HepG2 (cell line): ENCODE measurements around the gene AGAP1. TPM values are rescaled to one million over a fixed set of nuclear protein-coding genes. Genes with fewer than 3 reads are reported as not detected.

Experiments
- ATAC-seq: fragments of 200-7000 bp; cut with Tn5 transposase; 3 replicates; pipeline ENCODE4 v1.9.1; 2020; ENCODE audit warnings: mild to moderate bottlenecking, moderate library complexity
- BruUV-seq: library from RNA; stranded (reverse); fragments of 400-500 nt; replicated peaks from 2 replicates; lab custom pipeline; 2021; lab: Mats Ljungman, UMichigan
- CTCF ChIA-PET: fragments of 300-600 bp; formaldehyde crosslinking; extraction: SDS; loops from one replicate; lab custom pipeline; 2021; ENCODE audit warnings: low total read pairs, inconsistent platforms, low intra/inter-chr PET ratio; lab: Yijun Ruan, JAX
- POLR2A ChIA-PET: fragments of 350-600 bp; sonication (Branson Sonifier 250); formaldehyde crosslinking; loops from one replicate; lab custom pipeline; 2020; ENCODE audit warnings: antibody characterized with exemption, inconsistent platforms; lab: Yijun Ruan, JAX
- DNase-seq: peaks from one replicate; pipeline ENCODE4 v3.0.0-alpha.2; 2015; ENCODE audit warnings: low spot score
- FAIRE-seq: peaks from 3 replicates; lab custom pipeline; 2011; peaks lifted over from hg19 to GRCh38; lab: Jason Lieb, UNC
- H2AFZ ChIP-seq: one replicate; pipeline ENCODE4 v1.6.1; 2011; ENCODE audit warnings: low read length, inconsistent platforms
- H3K27ac ChIP-seq: fragments of 300-600 bp; 3 replicates; pipeline ENCODE4 v1.8.0; 2011; ENCODE audit warnings: mixed run types, mild to moderate bottlenecking, mixed read lengths, low read length, inconsistent platforms; ENCODE audit not compliant: insufficient read depth; ENCODE audit errors: extremely low read length
- H3K27me3 ChIP-seq, 2 experiments: fragments of 200-600 bp in 1 of 2; 2 replicates in 1 of 2; 3 replicates in 1 of 2; pipeline versions ENCODE4 v1.6.0 to v1.8.0; 2011; ENCODE audit warnings: low read length in 2 of 2, mild to moderate bottlenecking in 2 of 2, moderate library complexity in 2 of 2, inconsistent platforms in 1 of 2; ENCODE audit not compliant: insufficient read depth in 2 of 2, control insufficient read depth in 1 of 2
- H3K36me3 ChIP-seq, 2 experiments: fragments of 200-600 bp in 1 of 2; replicated peaks in 1 of 2; 2 replicates in 1 of 2; 3 replicates in 1 of 2; pipeline versions ENCODE4 v1.5.1 to v1.8.0; 2011; ENCODE audit warnings: low read length in 2 of 2, inconsistent platforms in 1 of 2; ENCODE audit not compliant: insufficient read depth in 2 of 2, control insufficient read depth in 1 of 2
- H3K4me1 ChIP-seq: 2 replicates; pipeline ENCODE4 v1.5.1; 2012; ENCODE audit warnings: low read length, inconsistent platforms; ENCODE audit not compliant: insufficient read depth
- H3K4me2 ChIP-seq: 2 replicates; pipeline ENCODE4 v1.6.0; 2011; ENCODE audit warnings: low read depth, low read length, inconsistent platforms
- H3K4me3 ChIP-seq, 3 experiments: fragments of 200-600 bp in 1 of 3; sonication (generic), shearing (Covaris generic) in 1 of 3; replicated peaks in 1 of 3; 2 replicates each; pipeline ENCODE4 v1.5.1; 2011 to 2016; ENCODE audit warnings: low read length in 3 of 3, inconsistent platforms in 2 of 3, low read depth in 2 of 3, mild to moderate bottlenecking in 2 of 3, control low read depth in 1 of 3, mixed read lengths in 1 of 3; ENCODE audit not compliant: insufficient read depth in 1 of 3
- H3K79me2 ChIP-seq: one replicate; pipeline ENCODE4 v1.6.1; 2011; ENCODE audit warnings: low read length, inconsistent platforms; ENCODE audit not compliant: insufficient read depth
- H3K9ac ChIP-seq: 2 replicates; pipeline ENCODE4 v1.6.0; 2011; ENCODE audit warnings: mild to moderate bottlenecking, low read depth, low read length, inconsistent platforms; ENCODE audit not compliant: insufficient read depth
- H3K9me3 ChIP-seq: 2 replicates; pipeline ENCODE4 v1.5.1; 2012; ENCODE audit warnings: mild to moderate bottlenecking, low read length
- H4K20me1 ChIP-seq: 2 replicates; pipeline ENCODE4 v1.6.0; 2011; ENCODE audit warnings: inconsistent platforms, mild to moderate bottlenecking, low read length, moderate library complexity; ENCODE audit not compliant: insufficient read depth
- ARNT ChIP-seq: fragments of 450-650 bp; IDR thresholded peaks from 2 replicates; pipeline ENCODE4 v1.6.1; 2017
- ATF7 ChIP-seq, 2 experiments: fragments of 450-650 bp in 1 of 2; sonication (generic) in 1 of 2; formaldehyde crosslinking in 1 of 2; IDR thresholded peaks; 2 replicates each; pipeline versions ENCODE4 v1.4.0 to v1.6.1; 2016 to 2020; ENCODE audit warnings: antibody characterized with exemption in 1 of 2, mild to moderate bottlenecking in 1 of 2, missing genetic modification reagents in 1 of 2
- CENPT ChIP-seq: sonication (generic); formaldehyde crosslinking; IDR thresholded peaks from 2 replicates; pipeline ENCODE4 v1.8.0; 2022; ENCODE audit warnings: low read depth, mild to moderate bottlenecking, moderate library complexity, missing genetic modification reagents
- DBP ChIP-seq: sonication (generic); formaldehyde crosslinking; IDR thresholded peaks from 2 replicates; pipeline ENCODE4 v1.4.0; 2020; ENCODE audit warnings: missing genetic modification reagents; ENCODE audit errors: not compliant biosample characterization
- HDAC2 ChIP-seq: sonication (generic); formaldehyde crosslinking; IDR thresholded peaks from 2 replicates; pipeline ENCODE4 v1.4.0; 2020; ENCODE audit warnings: missing genetic modification reagents
- HMGXB3 ChIP-seq: sonication (generic); formaldehyde crosslinking; IDR thresholded peaks from 2 replicates; pipeline ENCODE4 v1.4.0; 2020; ENCODE audit warnings: missing genetic modification reagents, borderline replicate concordance
- HOXA3 ChIP-seq: sonication (generic); formaldehyde crosslinking; IDR thresholded peaks from 2 replicates; pipeline ENCODE4 v1.5.0; 2020; ENCODE audit warnings: missing genetic modification reagents
- KLF6 ChIP-seq: IDR thresholded peaks from 2 replicates; pipeline ENCODE4 v1.8.0; 2016; ENCODE audit warnings: missing biosample characterization, missing genetic modification reagents
- TFE3 ChIP-seq: IDR thresholded peaks from 2 replicates; pipeline ENCODE4 v1.6.1; 2016
- TRIM22 ChIP-seq: fragments of 450-650 bp; IDR thresholded peaks from 2 replicates; pipeline ENCODE4 v1.6.1; 2017
- ZBTB46 ChIP-seq: sonication (generic); formaldehyde crosslinking; IDR thresholded peaks from 2 replicates; pipeline ENCODE4 v1.4.0; 2020; ENCODE audit warnings: mild to moderate bottlenecking, missing genetic modification reagents, borderline replicate concordance
- ZFP82 ChIP-seq: sonication (generic); formaldehyde crosslinking; IDR thresholded peaks from 2 replicates; pipeline ENCODE4 v1.5.1; 2020; ENCODE audit warnings: mild to moderate bottlenecking, missing genetic modification reagents, borderline replicate concordance
- ZNF639 ChIP-seq: conservative IDR thresholded peaks from 2 replicates; pipeline ENCODE4 v1.6.1; 2018; ENCODE audit warnings: missing genetic modification reagents
- WGBS: methylation state at CpG from one replicate; pipeline ENCODE4 v1.1.6; 2017; ENCODE audit warnings: low lambda C conversion rate; 5-methylcytosine and 5-hydroxymethylcytosine counted together
- in situ Hi-C: cut with HindIII; loops from 2 replicates; pipeline ENCODE4 v1.10.0; 2017; ENCODE audit warnings: low pct_unique_long_range_greater_than_20kb; ENCODE audit not compliant: extremely low pct_ligation_motif_present
- intact Hi-C: fragments of 100-400 bp; cut with micrococcal nuclease; formaldehyde crosslinking; loops from one replicate; pipeline ENCODE4 v1.10.0; 2022; ENCODE audit not compliant: unreplicated experiment
- polyA plus RNA-seq, 8 experiments: library from polyadenylated mRNA; depleted of rRNA in 3 of 8; stranded (reverse) in 7 of 8; unstranded in 1 of 8; fragments of >200 nt; fragmentation: Illumina TruSeq in 4 of 8; extraction: Trizol in 4 of 8; gene quantifications; 2 replicates each; pipeline versions ENCODE4 v1.2.1 to v1.2.3, GENCODE V29; 2011 to 2016; ENCODE audit warnings: low read depth in 4 of 8, missing spikeins in 1 of 8, mixed read lengths in 1 of 8; ENCODE audit not compliant: insufficient read depth in 1 of 8
- total RNA-seq, 5 experiments: library from RNA; depleted of rRNA; stranded (reverse); fragments of >200 nt; fragmentation: Illumina TruSeq; extraction: Trizol; gene quantifications; 2 replicates each; pipeline ENCODE4 v1.2.3, GENCODE V29; 2016; ENCODE audit warnings: low read depth in 1 of 5

The AGAP1 gene
- total and polyA plus RNA-seq, 2 of the 13 experiments (the other 11 are each of a cell fraction or from before 2014, with no cell fraction given): 21.2 to 32.7 TPM

- no peak for DNase-seq
- Histone ChIP-seq H3K27me3 (no peaks in the 10 kb centered on the region), H3K4me3 (no peak overlapping the region), H3K27ac (no peak overlapping the region), H3K36me3 (no peaks in the 10 kb centered on the region), H3K9me3 (no peaks in the 10 kb centered on the region), H3K4me2 (no peak overlapping the region), H2AFZ (no peak overlapping the region), H3K9ac (no peak overlapping the region), H3K4me1 (peaks cover 57% of the 10 kb centered on the region), H3K79me2 (peaks cover 62% of the 10 kb centered on the region), H4K20me1 (peaks cover 29% of the 10 kb centered on the region)
- FAIRE-seq: no peak
- ATAC-seq: no peak
- no TSS peak for BruUV-seq
- 93% methylated on average over 10 of the region's 10 CpGs for WGBS
- ChIA-PET POLR2A (interaction anchor here (0.6 kb wide), 1 partner anchor 120 kb away, joined by 4 read pairs; no protein-coding TSS in a partner anchor), CTCF (no interaction called here)
- intact Hi-C loops: no loop called here
- in situ Hi-C loops: no loop called here
- TF ChIP-seq ZNF639: no peak
- TF ChIP-seq HOXA3 (CRISPR knock-in tag): no peak
- TF ChIP-seq ZBTB46: 0 out of 2 replicates have a peak, but pooled peaks have one; percentile 46
- no peak for TF ChIP-seq ATF7 (IDR thresholded peaks at IDR 0.05)
- 0 out of 2 replicates have a peak, but pooled peaks have one; percentile 4 for TF ChIP-seq ATF7 (CRISPR knock-in tag; IDR thresholded peaks at IDR 0.05)
- TF ChIP-seq KLF6 (CRISPR knock-in tag): no peak
- no peak for TF ChIP-seq TRIM22
- no peak for TF ChIP-seq TFE3 (CRISPR knock-in tag)
- no peak for TF ChIP-seq CENPT (CRISPR knock-in tag)
- TF ChIP-seq HDAC2 (CRISPR knock-in tag): no peak
- no peak for TF ChIP-seq ARNT
- TF ChIP-seq ZFP82 (CRISPR knock-in tag): no peak
- no peak for TF ChIP-seq DBP (CRISPR knock-in tag)
- TF ChIP-seq HMGXB3 (CRISPR knock-in tag): no peak
Observed at GRCh38 chr2:235584638-235585007, 90.8 kb downstream of the AGAP1 start.
